ENCODE results near the gene MAD1L1. TPM values are rescaled to one million over a fixed set of nuclear protein-coding genes. Genes with fewer than 3 reads are reported as not detected.

Gene MAD1L1
- total RNA-seq, 1 donor from 2014 or later = 32.3 TPM

DNA sequence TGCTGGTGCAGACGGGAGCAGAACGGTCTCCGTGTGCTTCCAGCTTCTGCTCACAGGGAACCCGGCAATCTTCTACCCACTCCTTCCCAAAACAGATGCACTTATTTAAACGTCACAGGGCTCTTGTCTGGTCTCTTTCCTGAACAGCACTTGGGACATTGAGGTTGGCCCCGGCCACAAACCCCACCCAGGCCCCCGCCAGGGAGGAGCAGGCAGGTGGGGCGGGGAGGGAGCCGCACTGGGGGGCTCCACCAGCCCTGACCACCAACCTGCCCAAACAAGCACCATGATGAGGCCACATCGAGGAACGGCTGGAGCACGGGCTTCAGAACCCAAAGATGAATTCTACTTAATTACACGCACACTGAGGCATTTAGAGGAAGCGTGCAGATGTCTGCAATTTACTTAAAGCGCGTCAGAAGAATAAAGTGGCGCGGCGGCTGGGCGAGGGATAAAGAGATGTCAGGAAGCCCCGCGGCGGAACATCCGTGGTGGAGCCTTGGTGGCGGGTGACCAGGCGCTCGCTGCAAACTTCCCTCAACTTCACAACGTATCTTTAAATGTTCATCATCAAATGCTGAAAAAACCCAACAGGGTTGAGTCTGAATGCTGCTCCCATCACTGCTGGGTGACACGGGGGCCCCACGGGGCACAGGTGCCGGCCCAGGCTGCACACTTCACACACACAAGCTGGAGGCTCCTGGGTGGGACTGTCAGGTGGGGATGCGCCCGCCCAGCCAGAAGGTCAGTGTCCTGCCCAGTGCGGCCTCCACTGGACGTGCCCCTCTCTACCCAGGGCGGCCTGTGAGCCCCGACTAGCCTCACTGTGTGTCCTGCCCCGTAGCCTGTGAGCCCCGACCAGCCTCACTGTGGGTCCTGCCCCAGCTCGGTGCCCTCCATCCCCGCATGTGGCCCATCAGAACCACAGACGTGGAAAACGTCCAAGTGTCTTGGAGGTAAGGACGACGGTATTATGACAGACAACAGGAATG lies 279.2 kb downstream of the MAD1L1 start:
- Histone ChIP-seq H3K9ac (ENCODE audit: low read length) (no peak overlapping the region), H3K4me1 (ENCODE audit: insufficient read depth, low read length) (peaks cover 2% of the 10 kb centered on the region), H4K20me1 (ENCODE audit: insufficient read depth, low read length) (peaks cover 3% of the 10 kb centered on the region), H3K36me3 (ENCODE audit: insufficient read depth, low read length) (no peaks in the 10 kb centered on the region), H3K4me3 (ENCODE audit: insufficient read depth, low read depth, low read length) (no peak overlapping the region), H3K27ac (ENCODE audit: low read depth, low read length) (no peak overlapping the region), H3K79me2 (ENCODE audit: insufficient read depth, low read length) (no peaks in the 10 kb centered on the region), H2AFZ (ENCODE audit: low read depth, low read length) (no peak overlapping the region), H3K27me3 (ENCODE audit: insufficient read depth, low read length) (no peaks in the 10 kb centered on the region), H3K4me2 (ENCODE audit: low read length) (no peak overlapping the region), H3K9me3 (ENCODE audit: insufficient read depth, low read depth, low read length) (no peaks in the 10 kb centered on the region)
- no peak for TF ChIP-seq EZH2 (IDR thresholded peaks at IDR 0.05; ENCODE audit: insufficient read depth, low read length)
- TF ChIP-seq, protein P1, sequence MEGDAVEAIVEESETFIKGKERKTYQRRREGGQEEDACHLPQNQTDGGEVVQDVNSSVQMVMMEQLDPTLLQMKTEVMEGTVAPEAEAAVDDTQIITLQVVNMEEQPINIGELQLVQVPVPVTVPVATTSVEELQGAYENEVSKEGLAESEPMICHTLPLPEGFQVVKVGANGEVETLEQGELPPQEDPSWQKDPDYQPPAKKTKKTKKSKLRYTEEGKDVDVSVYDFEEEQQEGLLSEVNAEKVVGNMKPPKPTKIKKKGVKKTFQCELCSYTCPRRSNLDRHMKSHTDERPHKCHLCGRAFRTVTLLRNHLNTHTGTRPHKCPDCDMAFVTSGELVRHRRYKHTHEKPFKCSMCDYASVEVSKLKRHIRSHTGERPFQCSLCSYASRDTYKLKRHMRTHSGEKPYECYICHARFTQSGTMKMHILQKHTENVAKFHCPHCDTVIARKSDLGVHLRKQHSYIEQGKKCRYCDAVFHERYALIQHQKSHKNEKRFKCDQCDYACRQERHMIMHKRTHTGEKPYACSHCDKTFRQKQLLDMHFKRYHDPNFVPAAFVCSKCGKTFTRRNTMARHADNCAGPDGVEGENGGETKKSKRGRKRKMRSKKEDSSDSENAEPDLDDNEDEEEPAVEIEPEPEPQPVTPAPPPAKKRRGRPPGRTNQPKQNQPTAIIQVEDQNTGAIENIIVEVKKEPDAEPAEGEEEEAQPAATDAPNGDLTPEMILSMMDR (IDR thresholded peaks at IDR 0.05; ENCODE audit: insufficient read depth, low read depth, low read length) = no peak
- H3K36me3 Mint-ChIP-seq (ENCODE audit: low read depth, unreplicated experiment) = peaks cover 23% of the 10 kb centered on the region
- peaks cover 7% of the 10 kb centered on the region for H3K27me3 Mint-ChIP-seq (ENCODE audit: low read depth, unreplicated experiment)
- DNase-seq (ENCODE audit: low read depth) (no peak), FAIRE-seq (no peak)
- no peak overlapping the region for H3K4me3 Mint-ChIP-seq (ENCODE audit: unreplicated experiment)
- no peaks in the 10 kb centered on the region for H3K4me1 Mint-ChIP-seq (ENCODE audit: low read depth, unreplicated experiment)
- H3K9me3 Mint-ChIP-seq (ENCODE audit: unreplicated experiment) = peaks cover 4% of the 10 kb centered on the region
- H3K27ac Mint-ChIP-seq (ENCODE audit: unreplicated experiment) = no peak overlapping the region

DNA sequence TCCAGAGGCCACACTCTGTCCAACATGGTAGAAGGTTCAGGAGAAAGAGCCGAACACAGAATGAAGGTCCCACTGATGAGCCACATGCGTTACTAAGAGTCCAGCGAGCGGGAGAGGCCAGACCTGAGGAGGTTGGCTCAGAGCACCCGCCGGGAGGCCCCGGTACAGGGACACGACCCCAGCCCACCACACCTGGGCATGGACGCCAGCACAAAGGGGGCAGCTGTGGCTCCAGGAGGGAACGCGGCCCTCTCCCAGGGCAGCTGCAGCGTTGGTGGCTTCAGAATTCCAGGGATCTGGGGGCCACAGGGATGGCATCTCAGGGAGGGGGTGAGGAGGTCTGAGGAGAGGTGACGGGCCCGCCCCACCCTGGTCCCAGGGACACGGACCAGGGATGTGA lies 280.0 kb downstream of the MAD1L1 start:
- no peaks in the 10 kb centered on the region for H3K27me3 ChIP-seq (ENCODE audit: insufficient read depth, low read length)
- no peaks in the 10 kb centered on the region for H3K79me2 ChIP-seq (ENCODE audit: insufficient read depth, low read length)
- H4K20me1 ChIP-seq (ENCODE audit: insufficient read depth, low read length) = peaks cover 3% of the 10 kb centered on the region
- Mint-ChIP-seq H3K36me3 (ENCODE audit: low read depth, unreplicated experiment) (peaks cover 20% of the 10 kb centered on the region), H3K4me3 (ENCODE audit: unreplicated experiment) (no peak overlapping the region), H3K27me3 (ENCODE audit: low read depth, unreplicated experiment) (peaks cover 4% of the 10 kb centered on the region), H3K4me1 (ENCODE audit: low read depth, unreplicated experiment) (no peaks in the 10 kb centered on the region), H3K9me3 (ENCODE audit: unreplicated experiment) (peaks cover 2% of the 10 kb centered on the region), H3K27ac (ENCODE audit: unreplicated experiment) (no peak overlapping the region)
- no peak overlapping the region for H3K27ac ChIP-seq (ENCODE audit: low read depth, low read length)
- H3K4me3 ChIP-seq (ENCODE audit: insufficient read depth, low read depth, low read length) = no peak overlapping the region
- H3K4me1 ChIP-seq (ENCODE audit: insufficient read depth, low read length) = peaks cover 2% of the 10 kb centered on the region
- no peak overlapping the region for H3K4me2 ChIP-seq (ENCODE audit: low read length)
- TF ChIP-seq, protein P1 (IDR thresholded peaks at IDR 0.05; ENCODE audit: insufficient read depth, low read depth, low read length) = no peak
- H3K9me3 ChIP-seq (ENCODE audit: insufficient read depth, low read depth, low read length) = no peaks in the 10 kb centered on the region
- FAIRE-seq = no peak
- DNase-seq (ENCODE audit: low read depth) = no peak
- no peak overlapping the region for H2AFZ ChIP-seq (ENCODE audit: low read depth, low read length)
- no peak overlapping the region for H3K9ac ChIP-seq (ENCODE audit: low read length)
- no peaks in the 10 kb centered on the region for H3K36me3 ChIP-seq (ENCODE audit: insufficient read depth, low read length)
